Left hindlimb (tissue), 1 donor: ENCODE data around the gene COX6A2.

Experiments used
- DNase-seq: peaks from one replicate; pipeline ENCODE4 v3.0.0-alpha.2; 2018

Gene COX6A2

GRCh38 chr16:31407406-31407805 is 20.8 kb downstream of the COX6A2 start:
- no peak for DNase-seq

- no peak for DNase-seq
These were observed 23.7 kb downstream of the COX6A2 start for GRCh38 chr16:31404353-31405064.

GRCh38 chr16:31403590-31404352 is 24.4 kb downstream of the COX6A2 start:
- no peak for DNase-seq

- no peak for DNase-seq
These were observed 25.5 kb downstream of the COX6A2 start for GRCh38 chr16:31402687-31403086.

- no peak for DNase-seq
These were observed 26.7 kb downstream of the COX6A2 start for GRCh38 chr16:31401436-31401835.

- no peak for DNase-seq
These were observed 28.0 kb downstream of the COX6A2 start for GRCh38 chr16:31400191-31400590.

GRCh38 chr16:31397701-31398100 is 30.5 kb downstream of the COX6A2 start:
- DNase-seq, result no peak

- DNase-seq, result no peak
These were observed 31.0 kb downstream of the COX6A2 start for GRCh38 chr16:31397096-31397660.

GRCh38 chr16:31395647-31396046 is 32.5 kb downstream of the COX6A2 start:
- no peak for DNase-seq

- DNase-seq, result no peak
These were observed 35.1 kb downstream of the COX6A2 start, which contains the start of gene ITGAD for GRCh38 chr16:31393056-31393455. Gene ITGAD (plus strand): TSS chr16:31393335. CDS start chr16:31393361, 26 bp downstream.

GRCh38 chr16:31390504-31391041 is 37.6 kb downstream of the COX6A2 start:
- DNase-seq, result no peak

- no peak for DNase-seq
These were observed 39.6 kb downstream of the COX6A2 start for GRCh38 chr16:31388535-31388934.

- DNase-seq, result no peak
These were observed 41.8 kb downstream of the COX6A2 start for GRCh38 chr16:31386157-31386984.

- DNase-seq, result no peak
These were observed 42.5 kb downstream of the COX6A2 start for GRCh38 chr16:31385680-31386079.

GRCh38 chr16:31382485-31383161 is 45.5 kb downstream of the COX6A2 start:
- DNase-seq, result peak; percentile 47

GRCh38 chr16:31380201-31380600 is 48.0 kb downstream of the COX6A2 start:
- no peak for DNase-seq
